SU-DHL-6 (cell line): ENCODE measurements around the gene GADD45G.

Source experiments
- H2AFZ ChIP-seq: fragments of 200-600 bp; sonication (generic); 2 replicates; pipeline ENCODE4 v1.6.1; 2014; ENCODE audit warnings: low read depth, mild to moderate bottlenecking, moderate library complexity, mixed read lengths, antibody characterized with exemption, low read length; ENCODE audit not compliant: severe bottlenecking
- H3F3A ChIP-seq: fragments of 200-600 bp; shearing (Covaris generic); 2 replicates; pipeline ENCODE4 v1.6.0; 2016; ENCODE audit warnings: antibody characterized with exemption, mild to moderate bottlenecking; ENCODE audit not compliant: insufficient read depth
- H3K27ac ChIP-seq: fragments of 200-600 bp; sonication (generic); 2 replicates; pipeline ENCODE4 v1.5.1; 2016; ENCODE audit warnings: low read depth, mild to moderate bottlenecking, low read length, moderate library complexity, mixed read lengths
- H3K27me3 ChIP-seq: fragments of 200-600 bp; sonication (generic), shearing (Covaris generic); 2 replicates; pipeline ENCODE4 v1.6.0; 2014; ENCODE audit warnings: mild to moderate bottlenecking, low read length
- H3K36me3 ChIP-seq: fragments of 200-600 bp; sonication (generic); 2 replicates; pipeline ENCODE4 v1.6.1; 2014; ENCODE audit warnings: mild to moderate bottlenecking, low read length, mixed read lengths
- H3K4me2 ChIP-seq: fragments of 300-600, 200-600 bp; shearing (Covaris generic), sonication (generic); 2 replicates; pipeline ENCODE4 v1.6.0; 2014; ENCODE audit warnings: low read length, low read depth, mild to moderate bottlenecking; ENCODE audit not compliant: poor library complexity, severe bottlenecking
- H3K4me3 ChIP-seq: fragments of 200-600 bp; sonication (generic); 2 replicates; pipeline ENCODE4 v1.5.1; 2014; ENCODE audit warnings: antibody characterized with exemption, low read length, mild to moderate bottlenecking, mixed read lengths; ENCODE audit not compliant: insufficient read depth, poor library complexity, severe bottlenecking
- H3K79me2 ChIP-seq: fragments of 200-600 bp; sonication (generic); 2 replicates; pipeline ENCODE4 v1.6.1; 2014; ENCODE audit warnings: mild to moderate bottlenecking, low read length, moderate library complexity; ENCODE audit not compliant: insufficient read depth
- H3K9ac ChIP-seq: fragments of 200-600 bp; sonication (generic); 2 replicates; pipeline ENCODE4 v1.7.0; 2014; ENCODE audit warnings: mild to moderate bottlenecking, low read length
- H3K9me2 ChIP-seq: fragments of 200-600 bp; sonication (generic); replicated peaks from 2 replicates; pipeline ENCODE4 v1.6.1; 2014; ENCODE audit warnings: low read length; ENCODE audit not compliant: insufficient read depth
- H3K9me3 ChIP-seq: fragments of 200-600 bp; sonication (generic); 2 replicates; pipeline ENCODE4 v1.6.1; 2014; ENCODE audit warnings: low read length, mixed read lengths; ENCODE audit not compliant: insufficient read depth
- H4K20me1 ChIP-seq: fragments of 200-600 bp; sonication (generic); 2 replicates; pipeline ENCODE4 v1.6.1; 2014; ENCODE audit warnings: low read depth, mild to moderate bottlenecking, antibody characterized with exemption, low read length, moderate library complexity, mixed read lengths
- CTCF ChIP-seq: fragments of 200-600 bp; sonication (generic); IDR thresholded peaks from one replicate; pipeline ENCODE4 v1.5.1; 2017; ENCODE audit warnings: antibody characterized with exemption, mild to moderate bottlenecking, low read length, moderate library complexity; ENCODE audit not compliant: insufficient read depth, poor library complexity, severe bottlenecking
- EZH2phosphoT487 ChIP-seq: fragments of 200-600 bp; sonication (generic), shearing (Covaris generic); conservative IDR thresholded peaks from 2 replicates; pipeline ENCODE4 v1.6.1; 2018; ENCODE audit warnings: mild to moderate bottlenecking, antibody characterized with exemption, low read length, moderate library complexity, mixed read lengths

Gene GADD45G

GRCh38 chr9:89574309-89574708 is 30.5 kb upstream of the GADD45G start:
- no peaks in the 10 kb centered on the region for H3F3A ChIP-seq
- no peak overlapping the region for H3K27ac ChIP-seq
- H3K9ac ChIP-seq: no peak overlapping the region
- H4K20me1 ChIP-seq: no peaks in the 10 kb centered on the region
- no peak overlapping the region for H3K4me3 ChIP-seq
- H3K79me2 ChIP-seq: no peaks in the 10 kb centered on the region
- H3K4me2 ChIP-seq: no peak overlapping the region
- TF ChIP-seq CTCF (no peak), EZH2phosphoT487 (no peak)
- no peak overlapping the region for H2AFZ ChIP-seq
- H3K36me3 ChIP-seq: no peaks in the 10 kb centered on the region
- no peaks in the 10 kb centered on the region for H3K9me2 ChIP-seq
- no peaks in the 10 kb centered on the region for H3K27me3 ChIP-seq
- H3K9me3 ChIP-seq: no peaks in the 10 kb centered on the region

GRCh38 chr9:89576404-89576839 is 28.4 kb upstream of the GADD45G start:
- Histone ChIP-seq H3F3A (no peaks in the 10 kb centered on the region), H3K36me3 (no peaks in the 10 kb centered on the region), H3K9me3 (no peaks in the 10 kb centered on the region), H4K20me1 (no peaks in the 10 kb centered on the region), H3K4me2 (no peak overlapping the region), H3K9ac (no peak overlapping the region), H3K9me2 (no peaks in the 10 kb centered on the region), H3K27ac (no peak overlapping the region), H2AFZ (no peak overlapping the region), H3K27me3 (no peaks in the 10 kb centered on the region), H3K79me2 (no peaks in the 10 kb centered on the region), H3K4me3 (no peak overlapping the region)
- no peak for TF ChIP-seq EZH2phosphoT487
- TF ChIP-seq CTCF: peak; percentile 51

GRCh38 chr9:89577363-89577762 is 27.4 kb upstream of the GADD45G start:
- H3K9me2 ChIP-seq: no peaks in the 10 kb centered on the region
- H3K79me2 ChIP-seq: no peaks in the 10 kb centered on the region
- no peaks in the 10 kb centered on the region for H4K20me1 ChIP-seq
- H3F3A ChIP-seq: no peaks in the 10 kb centered on the region
- no peak overlapping the region for H3K4me3 ChIP-seq
- H3K4me2 ChIP-seq: no peak overlapping the region
- no peak overlapping the region for H3K9ac ChIP-seq
- H3K27me3 ChIP-seq: no peaks in the 10 kb centered on the region
- no peaks in the 10 kb centered on the region for H3K36me3 ChIP-seq
- H2AFZ ChIP-seq: no peak overlapping the region
- no peaks in the 10 kb centered on the region for H3K9me3 ChIP-seq
- TF ChIP-seq CTCF (no peak), EZH2phosphoT487 (no peak)
- no peak overlapping the region for H3K27ac ChIP-seq
